ENCODE measurements around the gene PSMB2.

DNA sequence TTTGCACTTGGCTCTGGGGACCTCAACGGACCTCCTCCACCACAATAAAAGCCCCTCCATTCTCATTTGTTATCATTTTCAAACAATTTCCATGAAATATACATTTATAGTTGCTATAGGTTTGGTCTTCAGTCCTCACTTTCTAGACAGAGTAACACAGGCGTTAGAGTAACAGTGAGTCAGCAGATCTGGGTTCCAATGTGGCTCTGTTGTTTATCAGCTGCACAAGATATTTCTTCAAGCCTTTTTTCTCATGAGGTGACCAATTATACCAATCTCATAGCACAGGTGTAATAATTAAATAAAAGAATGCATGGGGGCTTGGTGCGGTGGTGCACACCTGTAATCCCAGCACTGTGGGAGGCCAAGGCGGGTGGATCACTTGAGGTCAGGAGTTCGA lies 32.8 kb upstream of the PSMB2 start:
- TF ChIP-seq, protein P1, sequence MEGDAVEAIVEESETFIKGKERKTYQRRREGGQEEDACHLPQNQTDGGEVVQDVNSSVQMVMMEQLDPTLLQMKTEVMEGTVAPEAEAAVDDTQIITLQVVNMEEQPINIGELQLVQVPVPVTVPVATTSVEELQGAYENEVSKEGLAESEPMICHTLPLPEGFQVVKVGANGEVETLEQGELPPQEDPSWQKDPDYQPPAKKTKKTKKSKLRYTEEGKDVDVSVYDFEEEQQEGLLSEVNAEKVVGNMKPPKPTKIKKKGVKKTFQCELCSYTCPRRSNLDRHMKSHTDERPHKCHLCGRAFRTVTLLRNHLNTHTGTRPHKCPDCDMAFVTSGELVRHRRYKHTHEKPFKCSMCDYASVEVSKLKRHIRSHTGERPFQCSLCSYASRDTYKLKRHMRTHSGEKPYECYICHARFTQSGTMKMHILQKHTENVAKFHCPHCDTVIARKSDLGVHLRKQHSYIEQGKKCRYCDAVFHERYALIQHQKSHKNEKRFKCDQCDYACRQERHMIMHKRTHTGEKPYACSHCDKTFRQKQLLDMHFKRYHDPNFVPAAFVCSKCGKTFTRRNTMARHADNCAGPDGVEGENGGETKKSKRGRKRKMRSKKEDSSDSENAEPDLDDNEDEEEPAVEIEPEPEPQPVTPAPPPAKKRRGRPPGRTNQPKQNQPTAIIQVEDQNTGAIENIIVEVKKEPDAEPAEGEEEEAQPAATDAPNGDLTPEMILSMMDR (IDR thresholded peaks at IDR 0.05), result no peak
- no peak for TF ChIP-seq POLR2A (IDR thresholded peaks at IDR 0.05)
